A549 treated with CORT108297 at 1 μM for 4 hours (cell line): Measurements from ENCODE around the gene ESCO1. TPM values are rescaled to one million over a fixed set of nuclear protein-coding genes. Genes with fewer than 3 reads are reported as not detected.

ENCODE experiments used
- total RNA-seq: library from RNA; stranded (reverse); fragments of 200-300 nt; extraction: Qiagen RNA extraction; gene quantifications from 5 replicates; pipeline ENCODE4 v1.2.3, GENCODE V29; 2022

Gene ESCO1, protein sequence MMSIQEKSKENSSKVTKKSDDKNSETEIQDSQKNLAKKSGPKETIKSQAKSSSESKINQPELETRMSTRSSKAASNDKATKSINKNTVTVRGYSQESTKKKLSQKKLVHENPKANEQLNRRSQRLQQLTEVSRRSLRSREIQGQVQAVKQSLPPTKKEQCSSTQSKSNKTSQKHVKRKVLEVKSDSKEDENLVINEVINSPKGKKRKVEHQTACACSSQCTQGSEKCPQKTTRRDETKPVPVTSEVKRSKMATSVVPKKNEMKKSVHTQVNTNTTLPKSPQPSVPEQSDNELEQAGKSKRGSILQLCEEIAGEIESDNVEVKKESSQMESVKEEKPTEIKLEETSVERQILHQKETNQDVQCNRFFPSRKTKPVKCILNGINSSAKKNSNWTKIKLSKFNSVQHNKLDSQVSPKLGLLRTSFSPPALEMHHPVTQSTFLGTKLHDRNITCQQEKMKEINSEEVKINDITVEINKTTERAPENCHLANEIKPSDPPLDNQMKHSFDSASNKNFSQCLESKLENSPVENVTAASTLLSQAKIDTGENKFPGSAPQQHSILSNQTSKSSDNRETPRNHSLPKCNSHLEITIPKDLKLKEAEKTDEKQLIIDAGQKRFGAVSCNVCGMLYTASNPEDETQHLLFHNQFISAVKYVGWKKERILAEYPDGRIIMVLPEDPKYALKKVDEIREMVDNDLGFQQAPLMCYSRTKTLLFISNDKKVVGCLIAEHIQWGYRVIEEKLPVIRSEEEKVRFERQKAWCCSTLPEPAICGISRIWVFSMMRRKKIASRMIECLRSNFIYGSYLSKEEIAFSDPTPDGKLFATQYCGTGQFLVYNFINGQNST
- 7.9 to 10.5 TPM (median 9.0 TPM) in 5 replicates for total RNA-seq

GRCh38 chr18:21600526-21601410, at the start of gene ESCO1:
TSS of gene ESCO1 (minus strand) at chr18:21600704. CDS start at chr18:21574843, 25,861 bp downstream.

DNA sequence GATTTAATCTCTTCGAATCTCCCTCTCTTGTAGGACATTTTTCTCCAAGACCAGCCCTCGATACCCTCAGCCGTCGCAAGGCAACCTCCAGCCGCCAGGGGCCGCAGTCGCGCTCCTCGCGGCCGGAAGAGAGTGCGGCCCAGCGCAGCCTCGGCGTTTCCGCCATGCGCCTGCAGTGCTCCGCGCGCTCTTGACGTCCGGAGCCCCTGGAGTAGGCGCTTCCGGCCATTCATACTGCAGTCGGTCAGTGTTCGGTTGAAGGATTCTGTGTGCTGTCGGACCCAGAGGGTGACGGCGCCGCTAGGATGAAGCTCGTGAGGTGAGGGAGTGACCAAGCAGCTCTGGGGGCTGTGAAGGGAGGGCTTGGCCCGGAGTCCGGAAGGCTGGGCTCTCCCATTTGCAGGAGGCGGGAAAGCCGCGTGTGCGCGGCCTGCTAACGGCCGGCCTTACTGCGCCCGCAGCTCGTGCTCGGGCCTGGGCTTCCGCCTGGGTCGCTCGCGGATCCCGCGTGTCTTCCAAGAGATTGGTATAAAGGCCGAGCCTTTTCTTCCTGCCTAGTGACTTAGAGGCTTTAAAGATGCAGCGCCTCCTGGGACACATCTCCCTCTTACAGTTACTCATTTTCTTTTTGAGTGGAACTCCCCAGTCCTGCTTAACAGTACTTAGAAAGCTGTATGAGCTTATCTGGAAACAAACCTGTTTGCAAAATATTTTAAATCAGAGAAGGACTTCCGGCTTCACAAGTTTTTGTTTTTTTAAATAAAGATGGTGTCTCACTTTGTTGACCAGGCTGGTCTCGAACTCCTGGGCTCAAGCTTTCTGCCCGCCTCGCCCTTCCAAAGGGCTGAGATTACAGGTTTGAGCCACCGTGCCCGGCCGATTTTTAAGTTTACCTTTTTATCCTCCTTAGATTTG, 11.9 kb upstream of the ESCO1 start, which contains the start of gene SNRPD1:
Gene SNRPD1, plus strand, starts transcription at position 190 of the 915 bp plus-strand sequence. Its CDS starts 116 bp downstream, at position 306.

Other genes with a start within 250 kb of the ESCO1 start
- 150 to 187 TPM (median 178 TPM) in 5 replicates for gene SNRPD1, start 11.6 kb upstream of the ESCO1 start, total RNA-seq
- 21.6 to 25.7 TPM (median 23.5 TPM) in 5 replicates for gene ABHD3, start 104.1 kb upstream of the ESCO1 start, total RNA-seq
- 5.6 to 10.9 TPM (median 8.8 TPM) in 5 replicates for gene MIB1, start 140.1 kb upstream of the ESCO1 start, total RNA-seq